A549 (cell line): ENCODE data around the gene CDC42SE2. TPM values are rescaled to one million over a fixed set of nuclear protein-coding genes. Genes with fewer than 3 reads are reported as not detected.
A peak's percentile ranks its signal among the peaks of the same experiment; 100 is the strongest.

ENCODE experiments used
- ATAC-seq, 2 experiments: fragments of 200-7000 bp in 1 of 2; fragments of >200 bp in 1 of 2; cut with Nextera tagmentation in 1 of 2; cut with Tn5 transposase in 1 of 2; 3 replicates each; pipeline versions ENCODE4 v1.8.0 to v1.9.1; 2018 to 2020; ENCODE audit warnings: mild to moderate bottlenecking in 1 of 2, moderate library complexity in 1 of 2
- CTCF ChIA-PET: fragments of 300-600 bp; sonication (Branson Sonifier 250); formaldehyde crosslinking; extraction: SDS; loops from one replicate; lab custom pipeline; 2021; ENCODE audit warnings: antibody characterized with exemption, inconsistent platforms; lab: Yijun Ruan, JAX
- POLR2A ChIA-PET: fragments of 350-600 bp; formaldehyde crosslinking; extraction: SDS; loops from one replicate; lab custom pipeline; 2021; ENCODE audit warnings: antibody characterized with exemption, inconsistent platforms; lab: Yijun Ruan, JAX
- DNase-seq, 2 experiments: peaks; one replicate each; pipeline versions ENCODE4 v3.0.0 to v3.0.0-alpha.2; 2011 to 2016; ENCODE audit warnings: low read depth in 1 of 2, low spot score in 1 of 2
- FAIRE-seq: peaks from 2 replicates; lab custom pipeline; 2011; peaks lifted over from hg19 to GRCh38; lab: Jason Lieb, UNC
- H3K27ac ChIP-seq, 2 experiments: fragments of >200 bp; sonication (Bioruptor Twin); formaldehyde crosslinking; 3 replicates each; pipeline ENCODE4 v1.5.1; 2016 to 2017
- H3K4me1 ChIP-seq: fragments of >200 bp; sonication (Bioruptor Twin); formaldehyde crosslinking; 3 replicates; pipeline ENCODE4 v1.6.1; 2016
- H3K4me2 ChIP-seq: fragments of >200 bp; sonication (Bioruptor Twin); formaldehyde crosslinking; 3 replicates; pipeline ENCODE4 v1.6.1; 2016
- H3K4me3 ChIP-seq: fragments of >200 bp; sonication (Bioruptor Twin); formaldehyde crosslinking; 3 replicates; pipeline ENCODE4 v1.5.1; 2016
- H3K9me3 ChIP-seq: fragments of >200 bp; sonication (Bioruptor Twin); formaldehyde crosslinking; 3 replicates; pipeline ENCODE4 v1.6.1; 2016
- CBX8 ChIP-seq: fragments of 200-600 bp; sonication (generic); IDR thresholded peaks from 2 replicates; pipeline ENCODE4 v1.6.1; 2016
- CEBPB ChIP-seq, 2 experiments: fragments of >200 bp in 1 of 2; sonication (Bioruptor Twin) in 1 of 2; formaldehyde crosslinking in 1 of 2; IDR thresholded peaks; 2 replicates each; pipeline ENCODE4 v1.6.1; 2012 to 2016
- CHD2 ChIP-seq: fragments of 150-350 bp; IDR thresholded peaks from 2 replicates; pipeline ENCODE4 v1.6.1; 2014; ENCODE audit warnings: low read length; ENCODE audit not compliant: partially characterized antibody
- CTCF ChIP-seq: fragments of >200 bp; sonication (Bioruptor Twin); formaldehyde crosslinking; IDR thresholded peaks from 3 replicates; pipeline ENCODE4 v1.5.1; 2016
- EP300 ChIP-seq, 2 experiments: fragments of >200 bp; sonication (Bioruptor Twin); formaldehyde crosslinking; IDR thresholded peaks; 2 replicates in 1 of 2; 3 replicates in 1 of 2; pipeline ENCODE4 v1.6.1; 2016 to 2017
- ESRRA ChIP-seq: fragments of 150-350 bp; IDR thresholded peaks from 2 replicates; pipeline ENCODE4 v1.6.1; 2014; ENCODE audit warnings: mild to moderate bottlenecking, low read length, borderline replicate concordance
- GATA3 ChIP-seq: IDR thresholded peaks from 2 replicates; pipeline ENCODE4 v1.6.1; 2012; ENCODE audit warnings: borderline replicate concordance
- HDAC2 ChIP-seq: fragments of 200-600 bp; sonication (generic); IDR thresholded peaks from 2 replicates; pipeline ENCODE4 v1.6.1; 2016
- HEYL ChIP-seq: fragments of 250-450 bp; sonication (Bioruptor Pico); IDR thresholded peaks from 2 replicates; pipeline ENCODE4 v1.8.0; 2021; ENCODE audit warnings: mild to moderate bottlenecking, moderate library complexity
- HMGXB4 ChIP-seq: fragments of 250-450 bp; sonication (Bioruptor Pico); IDR thresholded peaks from 2 replicates; pipeline ENCODE4 v1.5.0; 2021; ENCODE audit warnings: mild to moderate bottlenecking, moderate library complexity, borderline replicate concordance
- HOXA7 ChIP-seq: fragments of 250-450 bp; sonication (Bioruptor Pico); IDR thresholded peaks from 2 replicates; pipeline ENCODE4 v1.5.0; 2020; ENCODE audit warnings: mild to moderate bottlenecking, moderate library complexity
- HOXB13 ChIP-seq: fragments of 250-450 bp; sonication (Bioruptor Pico); IDR thresholded peaks from 2 replicates; pipeline ENCODE4 v1.5.0; 2020; ENCODE audit warnings: low read depth, mild to moderate bottlenecking, moderate library complexity
- JUNB ChIP-seq: fragments of >200 bp; sonication (Bioruptor Twin); formaldehyde crosslinking; IDR thresholded peaks from 2 replicates; pipeline ENCODE4 v1.6.1; 2016
- KDM1A ChIP-seq: fragments of 200-600 bp; sonication (generic); IDR thresholded peaks from 2 replicates; pipeline ENCODE4 v1.6.1; 2016; ENCODE audit warnings: low read depth, mild to moderate bottlenecking
- KDM5A ChIP-seq: fragments of 200-600 bp; sonication (generic); IDR thresholded peaks from 2 replicates; pipeline ENCODE4 v1.6.1; 2016; ENCODE audit warnings: antibody characterized with exemption, mild to moderate bottlenecking
- MAFK ChIP-seq: fragments of 450-650 bp; IDR thresholded peaks from 2 replicates; pipeline ENCODE4 v1.6.1; 2014; ENCODE audit not compliant: partially characterized antibody
- MAX ChIP-seq: IDR thresholded peaks from 2 replicates; pipeline ENCODE4 v1.6.1; 2012
- NFE2L2 ChIP-seq: fragments of 150-350 bp; conservative IDR thresholded peaks from 2 replicates; pipeline ENCODE4 v1.6.1; 2014; ENCODE audit warnings: low read length
- NPAS2 ChIP-seq: fragments of 250-450 bp; sonication (Bioruptor Pico); IDR thresholded peaks from 2 replicates; pipeline ENCODE4 v1.8.0; 2022; ENCODE audit warnings: mild to moderate bottlenecking, moderate library complexity, borderline replicate concordance
- PBX3 ChIP-seq: IDR thresholded peaks from 2 replicates; pipeline ENCODE4 v1.6.1; 2012
- POLR2A ChIP-seq: IDR thresholded peaks from 2 replicates; pipeline ENCODE4 v1.6.1; 2012; ENCODE audit warnings: mild to moderate bottlenecking, low read length
- POLR2AphosphoS2 ChIP-seq: conservative IDR thresholded peaks from 2 replicates; pipeline ENCODE4 v1.6.1; 2012; ENCODE audit warnings: low read length, improper control_type of control experiment, inconsistent platforms
- RAD21 ChIP-seq, 2 experiments: fragments of >200 bp in 1 of 2; sonication (Bioruptor Twin) in 1 of 2; formaldehyde crosslinking in 1 of 2; IDR thresholded peaks in 1 of 2; conservative IDR thresholded peaks in 1 of 2; 2 replicates in 1 of 2; 3 replicates in 1 of 2; pipeline ENCODE4 v1.6.1; 2012 to 2018; ENCODE audit warnings: inconsistent platforms in 1 of 2
- RARB ChIP-seq: fragments of 250-450 bp; sonication (Bioruptor Pico); IDR thresholded peaks from 2 replicates; pipeline ENCODE4 v1.8.0; 2021; ENCODE audit warnings: mild to moderate bottlenecking, moderate library complexity
- REST ChIP-seq: fragments of 200-600 bp; sonication (generic); IDR thresholded peaks from 2 replicates; pipeline ENCODE4 v1.6.1; 2016; ENCODE audit warnings: antibody characterized with exemption, mild to moderate bottlenecking, moderate library complexity
- RNF2 ChIP-seq: fragments of 200-600 bp; sonication (generic); IDR thresholded peaks from 2 replicates; pipeline ENCODE4 v1.6.1; 2016; ENCODE audit warnings: low read depth, mild to moderate bottlenecking, antibody characterized with exemption, moderate library complexity, borderline replicate concordance
- TFCP2L1 ChIP-seq: fragments of 250-450 bp; sonication (Bioruptor Pico); IDR thresholded peaks from 2 replicates; pipeline ENCODE4 v1.5.0; 2021; ENCODE audit warnings: mild to moderate bottlenecking
- TP53 ChIP-seq: fragments of 250-450 bp; sonication (Bioruptor Pico); IDR thresholded peaks from 2 replicates; pipeline ENCODE4 v1.5.0; 2021; ENCODE audit warnings: mild to moderate bottlenecking, moderate library complexity
- USF2 ChIP-seq: fragments of 450-650 bp; IDR thresholded peaks from 2 replicates; pipeline ENCODE4 v1.6.1; 2014; ENCODE audit warnings: antibody characterized with exemption
- ZFP36 ChIP-seq: fragments of 450-650 bp; IDR thresholded peaks from 2 replicates; pipeline ENCODE4 v1.6.1; 2014; ENCODE audit warnings: borderline replicate concordance; ENCODE audit not compliant: partially characterized antibody
- ZSCAN20 ChIP-seq: fragments of 250-450 bp; sonication (Bioruptor Pico); IDR thresholded peaks from 2 replicates; pipeline ENCODE4 v1.8.0; 2022; ENCODE audit warnings: mild to moderate bottlenecking, moderate library complexity
- WGBS: methylation state at CpG from one replicate; pipeline ENCODE4 v1.1.6; 2017; ENCODE audit errors: missing lambda C conversion rate; 5-methylcytosine and 5-hydroxymethylcytosine counted together
- polyA plus RNA-seq, 4 experiments: library from polyadenylated mRNA; depleted of rRNA in 3 of 4; stranded (reverse); fragments of >200 nt; fragmentation: RNase III in 1 of 4; extraction: RNeasy Plus Mini Kit Qiagen cat#74134 plus additional on column Dnase treatment in 1 of 4; gene quantifications; 2 replicates in 3 of 4; 3 replicates in 1 of 4; pipeline ENCODE4 v1.2.3, GENCODE V29; 2011 to 2017

The CDC42SE2 gene
- polyA plus RNA-seq, 2 of the 4 experiments (the other 2 are of a cell fraction), result 25.8 to 66.4 TPM

- no peaks in the 10 kb centered on the region for H3K9me3 ChIP-seq
- no peak overlapping the region for H3K4me2 ChIP-seq
- H3K4me3 ChIP-seq, result no peak overlapping the region
- WGBS, result 95% methylated on average over 6 of the region's 6 CpGs
- DNase-seq (no peak), ATAC-seq (no peak), FAIRE-seq (no peak)
- peaks cover 43% of the 10 kb centered on the region for H3K4me1 ChIP-seq
- H3K27ac ChIP-seq, result no peak overlapping the region
- CTCF ChIA-PET, result interaction anchor here (0.6 to 1.6 kb wide), 4 partner anchors 11 to 320 kb away, joined by 3 to 5 read pairs (median 3); no protein-coding TSS in a partner anchor
- TF ChIP-seq HEYL, result no peak
- TF ChIP-seq ZSCAN20 (CRISPR knock-in tag), result no peak
- TF ChIP-seq NFE2L2, result no peak
- TF ChIP-seq HOXA7 (CRISPR knock-in tag), result no peak
- TF ChIP-seq POLR2A, result no peak
- no peak for TF ChIP-seq TP53 (CRISPR knock-in tag)
- no peak for TF ChIP-seq RARB (CRISPR knock-in tag)
- no peak for TF ChIP-seq HDAC2
- no peak for TF ChIP-seq GATA3
- TF ChIP-seq KDM1A, result no peak
- no peak for TF ChIP-seq RNF2
- no peak for TF ChIP-seq POLR2AphosphoS2
- TF ChIP-seq MAFK, result no peak
- no peak for TF ChIP-seq ZFP36
- TF ChIP-seq HOXB13 (CRISPR knock-in tag), result no peak
- TF ChIP-seq ESRRA, result no peak
- TF ChIP-seq USF2, result no peak
- TF ChIP-seq CEBPB (IDR thresholded peaks at IDR 0.05), result no peak
- POLR2A ChIA-PET, result interaction anchor here (2.3 kb wide), 1 partner anchor 12 kb away, joined by 10 read pairs; the partner anchor contains the start of gene CDC42SE2
Observed at GRCh38 chr5:131276072-131276471, 12.2 kb downstream of the CDC42SE2 start.

- Histone ChIP-seq H3K4me3 (no peak overlapping the region), H3K4me1 (peaks cover 45% of the 10 kb centered on the region), H3K27ac (peak overlapping the region in 1 of 2 experiments; percentile 5; a peak in 1 of 6 replicates), H3K9me3 (no peaks in the 10 kb centered on the region), H3K4me2 (no peak overlapping the region)
- FAIRE-seq, result no peak
- POLR2A ChIA-PET, result no interaction called here
- CTCF ChIA-PET, result no interaction called here
- TF ChIP-seq RAD21 (conservative IDR thresholded peaks at IDR 0.05 in 1 of 2, IDR thresholded peaks at IDR 0.05 in 1 of 2), result no peak
- no peak for TF ChIP-seq REST
- no peak for TF ChIP-seq CTCF
- TF ChIP-seq TFCP2L1, result no peak
- TF ChIP-seq PBX3, result no peak
- no peak for TF ChIP-seq CBX8
- TF ChIP-seq KDM5A, result no peak
- TF ChIP-seq RNF2, result no peak
- TF ChIP-seq HEYL, result no peak
- TF ChIP-seq ESRRA, result no peak
- TF ChIP-seq EP300 (IDR thresholded peaks at IDR 0.05), result no peak
- no peak for TF ChIP-seq HOXB13 (CRISPR knock-in tag)
- TF ChIP-seq HMGXB4 (CRISPR knock-in tag), result no peak
- no peak for TF ChIP-seq JUNB
- TF ChIP-seq MAFK, result no peak
- no peak for TF ChIP-seq MAX
- TF ChIP-seq KDM1A, result no peak
- no peak for TF ChIP-seq CHD2
- no peak for TF ChIP-seq RARB (CRISPR knock-in tag)
- TF ChIP-seq NPAS2, result no peak
- no peak for ATAC-seq
- DNase-seq, result no peak
Observed at GRCh38 chr5:131277447-131277846, 13.6 kb downstream of the CDC42SE2 start.
